Fibroblast of lung (primary cell): Measurements from ENCODE around the gene BCL2L11. TPM values are rescaled to one million over a fixed set of nuclear protein-coding genes. Genes with fewer than 3 reads are reported as not detected.

Source experiments
- DNase-seq, 2 donors: peaks; one replicate each; pipeline versions ENCODE4 v3.0.0 to v3.0.0-alpha.2; 2010; ENCODE audit warnings: low read depth in 2 of 2
- H2AFZ ChIP-seq: 2 replicates; pipeline ENCODE4 v1.5.1; 2012; ENCODE audit warnings: low read length, control low read depth, inconsistent platforms
- H3K27ac ChIP-seq: 2 replicates; pipeline ENCODE4 v1.5.1; 2011; ENCODE audit warnings: low read length, control low read depth; ENCODE audit not compliant: insufficient read depth
- H3K27me3 ChIP-seq: 2 replicates; pipeline ENCODE4 v1.5.1; 2011; ENCODE audit warnings: mild to moderate bottlenecking, low read length; ENCODE audit not compliant: control insufficient read depth, insufficient read depth
- H3K36me3 ChIP-seq: 2 replicates; pipeline ENCODE4 v1.5.1; 2011; ENCODE audit warnings: low read length; ENCODE audit not compliant: control insufficient read depth, insufficient read depth
- H3K4me1 ChIP-seq: 2 replicates; pipeline ENCODE4 v1.5.1; 2011; ENCODE audit warnings: low read length; ENCODE audit not compliant: control insufficient read depth, insufficient read depth; ENCODE audit errors: extremely low read depth
- H3K4me2 ChIP-seq: 2 replicates; pipeline ENCODE4 v1.5.1; 2011; ENCODE audit warnings: low read length, control low read depth; ENCODE audit not compliant: insufficient read depth; ENCODE audit errors: extremely low read depth
- H3K4me3 ChIP-seq, 4 experiments: fragments of 200-600 bp in 1 of 4; sonication (generic) in 1 of 4; replicated peaks in 1 of 4; 2 replicates each; pipeline ENCODE4 v1.5.1; 2011 to 2016; ENCODE audit warnings: low read length in 4 of 4, low read depth in 3 of 4, mild to moderate bottlenecking in 3 of 4, control low read depth in 2 of 4, inconsistent platforms in 1 of 4, mixed read lengths in 1 of 4; ENCODE audit not compliant: insufficient read depth in 1 of 4; ENCODE audit errors: control extremely low read depth in 1 of 4
- H3K79me2 ChIP-seq: 2 replicates; pipeline ENCODE4 v1.5.1; 2012; ENCODE audit warnings: mild to moderate bottlenecking, low read length, inconsistent platforms; ENCODE audit not compliant: control insufficient read depth, insufficient read depth
- H3K9ac ChIP-seq: 2 replicates; pipeline ENCODE4 v1.5.1; 2011; ENCODE audit warnings: mild to moderate bottlenecking, low read length, control low read depth; ENCODE audit not compliant: insufficient read depth
- H3K9me3 ChIP-seq: 2 replicates; pipeline ENCODE4 v1.5.1; 2012; ENCODE audit warnings: low read depth, low read length; ENCODE audit not compliant: control insufficient read depth, insufficient read depth
- H4K20me1 ChIP-seq: 2 replicates; pipeline ENCODE4 v1.5.1; 2011; ENCODE audit warnings: low read length; ENCODE audit not compliant: control insufficient read depth, insufficient read depth; ENCODE audit errors: extremely low read depth
- EZH2 ChIP-seq: IDR thresholded peaks from 2 replicates; pipeline ENCODE4 v1.5.1; 2012; ENCODE audit warnings: low read length, control low read depth, mild to moderate bottlenecking; ENCODE audit errors: missing control alignments
- polyA plus RNA-seq, 2 donors: library from polyadenylated mRNA; depleted of rRNA in 1 of 2; stranded (reverse) in 1 of 2; unstranded in 1 of 2; fragments of >200 nt; gene quantifications; 2 replicates each; pipeline ENCODE4 v1.2.1, GENCODE V29; 2011 to 2012; ENCODE audit warnings: missing spikeins in 1 of 2
- total RNA-seq: library from RNA; depleted of rRNA; stranded (reverse); fragments of >200 nt; gene quantifications from 2 replicates; pipeline ENCODE4 v1.2.1, GENCODE V29; 2014
- TF ChIP-seq, protein P1 (sequence below), 2 donors: IDR thresholded peaks in 1 of 2; conservative IDR thresholded peaks in 1 of 2; 1 replicate in 1 of 2; 2 replicates in 1 of 2; pipeline ENCODE4 v1.5.1; 2011 to 2012; ENCODE audit warnings: low read length in 2 of 2, control low read depth in 1 of 2, inconsistent platforms in 1 of 2, low read depth in 1 of 2, mild to moderate bottlenecking in 1 of 2

BCL2L11 gene
- total and polyA plus RNA-seq, 2 donors (not counting 1 experiment from before 2014, with no cell fraction given): 1.5 to 10.2 TPM

DNA sequence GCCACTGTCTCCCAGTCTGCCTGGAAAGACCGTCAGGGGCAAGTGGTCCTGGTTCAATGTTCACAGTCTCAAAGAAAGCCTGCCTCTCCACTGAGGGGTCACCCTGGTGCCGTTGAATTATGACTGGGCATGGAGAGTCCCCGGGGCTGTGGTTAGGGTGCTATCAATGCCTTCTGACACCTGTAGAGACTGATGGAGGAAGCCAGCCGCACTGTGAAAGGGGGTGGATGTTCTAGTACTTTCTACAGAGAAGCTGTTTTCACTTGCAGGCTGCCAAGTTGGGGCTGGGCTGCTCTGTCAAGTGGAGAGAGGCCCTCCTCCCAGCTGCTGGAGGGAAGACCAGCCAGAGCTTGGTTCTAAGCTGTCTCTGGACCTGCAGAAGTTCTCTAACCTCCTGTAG is 80.5 kb downstream of the BCL2L11 start:
- Histone ChIP-seq H4K20me1 (no peaks in the 10 kb centered on the region), H3K9ac (no peak overlapping the region), H3K27ac (no peak overlapping the region), H3K36me3 (no peaks in the 10 kb centered on the region), H3K79me2 (no peaks in the 10 kb centered on the region), H3K4me3 (no peak overlapping the region), H2AFZ (no peak overlapping the region), H3K27me3 (no peaks in the 10 kb centered on the region), H3K4me2 (no peak overlapping the region), H3K9me3 (no peaks in the 10 kb centered on the region), H3K4me1 (no peaks in the 10 kb centered on the region)
- no peak for DNase-seq
- no peak for TF ChIP-seq EZH2

DNA sequence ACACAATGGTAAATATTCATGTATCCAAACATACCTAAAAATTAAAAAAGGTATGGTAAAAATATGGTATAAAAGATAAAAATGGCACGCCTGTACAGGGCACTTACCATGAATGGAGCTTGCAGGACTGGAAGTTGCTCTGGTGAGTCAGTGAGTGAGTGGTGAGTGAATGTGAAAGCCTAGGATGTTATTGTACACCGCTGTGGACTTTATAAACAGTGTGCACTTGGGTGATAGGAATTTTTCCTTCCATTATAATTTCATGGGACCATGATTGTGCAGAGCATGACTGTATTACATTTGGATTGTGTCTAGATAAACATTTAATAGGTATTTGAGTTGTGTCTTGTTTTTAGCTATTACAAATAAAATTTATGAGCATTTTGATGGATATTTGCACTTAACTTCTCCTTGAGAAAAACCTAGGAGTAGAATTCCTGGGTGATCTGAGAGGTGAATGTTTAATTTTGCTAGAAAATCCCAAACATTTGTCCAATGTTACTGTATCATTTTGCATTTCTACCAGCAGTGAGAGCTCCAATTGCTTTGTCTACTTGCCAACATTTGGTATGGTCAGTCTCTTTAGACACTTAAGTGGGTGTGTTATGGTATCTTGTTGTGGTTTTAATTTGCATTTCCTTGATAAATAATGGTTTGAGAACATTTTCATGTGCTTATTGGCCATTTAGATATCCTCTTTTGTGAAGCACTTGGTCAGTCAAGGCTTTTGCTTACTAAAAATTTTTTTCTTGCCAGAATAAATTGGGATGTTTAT is 81.7 kb downstream of the BCL2L11 start:
- H3K4me1 ChIP-seq: no peaks in the 10 kb centered on the region
- H3K27me3 ChIP-seq: no peaks in the 10 kb centered on the region
- TF ChIP-seq, protein P1, sequence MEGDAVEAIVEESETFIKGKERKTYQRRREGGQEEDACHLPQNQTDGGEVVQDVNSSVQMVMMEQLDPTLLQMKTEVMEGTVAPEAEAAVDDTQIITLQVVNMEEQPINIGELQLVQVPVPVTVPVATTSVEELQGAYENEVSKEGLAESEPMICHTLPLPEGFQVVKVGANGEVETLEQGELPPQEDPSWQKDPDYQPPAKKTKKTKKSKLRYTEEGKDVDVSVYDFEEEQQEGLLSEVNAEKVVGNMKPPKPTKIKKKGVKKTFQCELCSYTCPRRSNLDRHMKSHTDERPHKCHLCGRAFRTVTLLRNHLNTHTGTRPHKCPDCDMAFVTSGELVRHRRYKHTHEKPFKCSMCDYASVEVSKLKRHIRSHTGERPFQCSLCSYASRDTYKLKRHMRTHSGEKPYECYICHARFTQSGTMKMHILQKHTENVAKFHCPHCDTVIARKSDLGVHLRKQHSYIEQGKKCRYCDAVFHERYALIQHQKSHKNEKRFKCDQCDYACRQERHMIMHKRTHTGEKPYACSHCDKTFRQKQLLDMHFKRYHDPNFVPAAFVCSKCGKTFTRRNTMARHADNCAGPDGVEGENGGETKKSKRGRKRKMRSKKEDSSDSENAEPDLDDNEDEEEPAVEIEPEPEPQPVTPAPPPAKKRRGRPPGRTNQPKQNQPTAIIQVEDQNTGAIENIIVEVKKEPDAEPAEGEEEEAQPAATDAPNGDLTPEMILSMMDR (conservative IDR thresholded peaks at IDR 0.05 in 1 of 2, IDR thresholded peaks at IDR 0.05 in 1 of 2; ENCODE audit: low read depth in 1 of 2, low read length in 2 of 2): peak in 1 of 2 donors; percentile 8
- no peak for TF ChIP-seq EZH2
- H3K4me2 ChIP-seq: no peak overlapping the region
- H3K9ac ChIP-seq: no peak overlapping the region
- peak; percentile 59 to 86 for DNase-seq
- no peaks in the 10 kb centered on the region for H3K79me2 ChIP-seq
- no peaks in the 10 kb centered on the region for H3K9me3 ChIP-seq
- no peak overlapping the region for H2AFZ ChIP-seq
- no peak overlapping the region for H3K27ac ChIP-seq
- H3K4me3 ChIP-seq: no peak overlapping the region
- H3K36me3 ChIP-seq: no peaks in the 10 kb centered on the region
- H4K20me1 ChIP-seq: no peaks in the 10 kb centered on the region

DNA sequence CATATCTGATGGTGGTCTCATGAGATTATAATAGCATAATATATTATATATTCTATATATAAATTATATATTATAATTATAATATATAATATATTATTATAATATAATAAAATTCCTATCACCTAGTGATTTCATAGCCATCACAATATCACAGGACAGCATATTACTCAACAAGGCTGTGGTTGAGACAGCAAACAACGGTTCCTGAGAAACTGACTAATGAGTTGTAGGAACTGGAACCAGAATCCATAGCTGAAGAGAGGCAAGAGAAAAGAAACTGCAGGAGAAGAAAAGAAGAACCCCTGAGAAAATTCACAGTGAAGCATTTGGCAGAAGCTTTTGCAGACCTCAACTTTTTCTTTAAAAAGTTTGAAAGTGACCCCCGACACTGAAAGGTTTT is 84.0 kb downstream of the BCL2L11 start:
- H3K27ac ChIP-seq: no peak overlapping the region
- H3K4me1 ChIP-seq: no peaks in the 10 kb centered on the region
- H3K79me2 ChIP-seq: no peaks in the 10 kb centered on the region
- no peak for DNase-seq
- no peaks in the 10 kb centered on the region for H3K27me3 ChIP-seq
- H3K9ac ChIP-seq: no peak overlapping the region
- H3K36me3 ChIP-seq: no peaks in the 10 kb centered on the region
- H3K4me2 ChIP-seq: no peak overlapping the region
- TF ChIP-seq, protein P1 (conservative IDR thresholded peaks at IDR 0.05 in 1 of 2, IDR thresholded peaks at IDR 0.05 in 1 of 2; ENCODE audit: low read depth in 1 of 2, low read length in 2 of 2): no peak
- TF ChIP-seq EZH2: no peak
- no peaks in the 10 kb centered on the region for H3K9me3 ChIP-seq
- H4K20me1 ChIP-seq: no peaks in the 10 kb centered on the region
- no peak overlapping the region for H2AFZ ChIP-seq
- H3K4me3 ChIP-seq: no peak overlapping the region
